Measurements from ENCODE around the gene RILPL1. TPM values are rescaled to one million over a fixed set of nuclear protein-coding genes. Genes with fewer than 3 reads are reported as not detected.

The RILPL1 gene
- total and polyA plus RNA-seq, 4 donors = 1.3 to 2.7 (median 2.1) TPM

GRCh38 chr12:123457980-123458779, 75.3 kb downstream of the RILPL1 start, which contains the start of gene SNRNP35:
Gene SNRNP35 (plus strand): TSS chr12:123458139. CDS start chr12:123465541, 7,402 bp downstream.
- peaks cover 2 to 6% (median 3%) of the 10 kb centered on the region in 4 donors for H3K4me1 ChIP-seq (ENCODE audit: control insufficient read depth in 4 of 4, insufficient read depth in 4 of 4, low read length in 3 of 4)
- no peaks in the 10 kb centered on the region for H3K27me3 ChIP-seq (ENCODE audit: control insufficient read depth in 4 of 4, insufficient read depth in 4 of 4, low read length in 3 of 4)
- H3K4me3 ChIP-seq (ENCODE audit: low read depth in 1 of 3, low read length in 3 of 3) = peak within 1 kb of the TSS; percentile 66 to 79 (median 69)
- DNase-seq (ENCODE audit: low spot score) = peak; percentile 84
- peak within 1 kb of the TSS; percentile 99 for H3K27ac ChIP-seq (ENCODE audit: low read depth in 1 of 2, low read length in 2 of 2)
- TF ChIP-seq FOXA1 (IDR thresholded peaks at IDR 0.05) (no peak), REST (IDR thresholded peaks at IDR 0.05) (peak; percentile 16), FOXA2 (IDR thresholded peaks at IDR 0.05) (no peak), HNF4G (IDR thresholded peaks at IDR 0.05) (peak; percentile 27), ATF3 (IDR thresholded peaks at IDR 0.05) (no peak), HNF4A (conservative IDR thresholded peaks at IDR 0.05) (peak; percentile 53 to 54), GABPA (IDR thresholded peaks at IDR 0.05 in 1 of 2, conservative IDR thresholded peaks at IDR 0.05 in 1 of 2) (peak; percentile 18 to 74), SP1 (IDR thresholded peaks at IDR 0.05) (peak; percentile 15), JUND (IDR thresholded peaks at IDR 0.05) (no peak), YY1 (IDR thresholded peaks at IDR 0.05) (peak; percentile 99), CTCF (IDR thresholded peaks at IDR 0.05; ENCODE audit: low read depth, low read length, missing input control) (no peak), EGR1 (IDR thresholded peaks at IDR 0.05; ENCODE audit: low read depth in 2 of 2) (peak; percentile 52 to 71), RAD21 (IDR thresholded peaks at IDR 0.05) (no peak), NR2F2 (IDR thresholded peaks at IDR 0.05) (peak; percentile 14), RXRA (IDR thresholded peaks at IDR 0.05) (peak; percentile 16 to 33), TAF1 (conservative IDR thresholded peaks at IDR 0.05) (peak; percentile 79)
- TF ChIP-seq, protein P1, sequence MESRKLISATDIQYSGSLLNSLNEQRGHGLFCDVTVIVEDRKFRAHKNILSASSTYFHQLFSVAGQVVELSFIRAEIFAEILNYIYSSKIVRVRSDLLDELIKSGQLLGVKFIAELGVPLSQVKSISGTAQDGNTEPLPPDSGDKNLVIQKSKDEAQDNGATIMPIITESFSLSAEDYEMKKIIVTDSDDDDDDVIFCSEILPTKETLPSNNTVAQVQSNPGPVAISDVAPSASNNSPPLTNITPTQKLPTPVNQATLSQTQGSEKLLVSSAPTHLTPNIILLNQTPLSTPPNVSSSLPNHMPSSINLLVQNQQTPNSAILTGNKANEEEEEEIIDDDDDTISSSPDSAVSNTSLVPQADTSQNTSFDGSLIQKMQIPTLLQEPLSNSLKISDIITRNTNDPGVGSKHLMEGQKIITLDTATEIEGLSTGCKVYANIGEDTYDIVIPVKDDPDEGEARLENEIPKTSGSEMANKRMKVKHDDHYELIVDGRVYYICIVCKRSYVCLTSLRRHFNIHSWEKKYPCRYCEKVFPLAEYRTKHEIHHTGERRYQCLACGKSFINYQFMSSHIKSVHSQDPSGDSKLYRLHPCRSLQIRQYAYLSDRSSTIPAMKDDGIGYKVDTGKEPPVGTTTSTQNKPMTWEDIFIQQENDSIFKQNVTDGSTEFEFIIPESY (IDR thresholded peaks at IDR 0.05) = no peak
- TF ChIP-seq, protein P2, sequence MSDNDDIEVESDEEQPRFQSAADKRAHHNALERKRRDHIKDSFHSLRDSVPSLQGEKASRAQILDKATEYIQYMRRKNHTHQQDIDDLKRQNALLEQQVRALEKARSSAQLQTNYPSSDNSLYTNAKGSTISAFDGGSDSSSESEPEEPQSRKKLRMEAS (IDR thresholded peaks at IDR 0.05) = no peak
- no peaks in the 10 kb centered on the region for H3K9me3 ChIP-seq (ENCODE audit: control insufficient read depth in 4 of 4, low read length in 3 of 4)
- H3K9ac ChIP-seq (ENCODE audit: low read depth in 1 of 2, low read length in 2 of 2) = peak within 1 kb of the TSS; percentile 77 to 84
- WGBS = under 1% methylated on average over 48 of the region's 48 CpGs
- peaks cover 0 to 3% (median 0%) of the 10 kb centered on the region in 4 donors for H3K36me3 ChIP-seq (ENCODE audit: control insufficient read depth in 4 of 4, insufficient read depth in 3 of 4, low read depth in 1 of 4, low read length in 3 of 4)
